ENCODE data around the gene VAMP4. TPM values are rescaled to one million over a fixed set of nuclear protein-coding genes. Genes with fewer than 3 reads are reported as not detected.

VAMP4 gene
- total RNA-seq, 1 donor from 2014 or later: 8.4 TPM

GRCh38 chr1:171743081-171743870 lies 1.4 kb upstream of the VAMP4 start:
- TF ChIP-seq CTCF (IDR thresholded peaks at IDR 0.05; ENCODE audit: partially characterized antibody, unreplicated experiment): no peak
- peaks cover 4% of the 10 kb centered on the region for H3K27me3 Mint-ChIP-seq (ENCODE audit: unreplicated experiment)

GRCh38 chr1:171742577-171742922 lies 685 bp upstream of the VAMP4 start:
- TF ChIP-seq CTCF (IDR thresholded peaks at IDR 0.05; ENCODE audit: partially characterized antibody, unreplicated experiment): no peak
- DNase-seq: peak; percentile 25
- H3K36me3 Mint-ChIP-seq (ENCODE audit: unreplicated experiment): no peaks in the 10 kb centered on the region

More at GRCh38 chr1:171743081-171743870, 1.4 kb upstream of the VAMP4 start:
- peaks cover 7% of the 10 kb centered on the region for H3K9me3 Mint-ChIP-seq (ENCODE audit: unreplicated experiment)
- DNase-seq: no peak
- H3K4me3 Mint-ChIP-seq (ENCODE audit: unreplicated experiment): peak overlapping the region; percentile 99
- H3K36me3 Mint-ChIP-seq (ENCODE audit: unreplicated experiment): no peaks in the 10 kb centered on the region
- peaks cover 22% of the 10 kb centered on the region for H3K4me1 Mint-ChIP-seq (ENCODE audit: low read depth, unreplicated experiment)
- H3K27ac Mint-ChIP-seq (ENCODE audit: unreplicated experiment): peak overlapping the region; percentile 99

GRCh38 chr1:171740987-171741871 lies 636 bp downstream of the VAMP4 start:
- TF ChIP-seq CTCF (IDR thresholded peaks at IDR 0.05; ENCODE audit: partially characterized antibody, unreplicated experiment): peak; percentile 22
- peaks cover 7% of the 10 kb centered on the region for H3K9me3 Mint-ChIP-seq (ENCODE audit: unreplicated experiment)
- peaks cover 22% of the 10 kb centered on the region for H3K4me1 Mint-ChIP-seq (ENCODE audit: low read depth, unreplicated experiment)
- peak overlapping the region; percentile 99 for H3K27ac Mint-ChIP-seq (ENCODE audit: unreplicated experiment)
- H3K36me3 Mint-ChIP-seq (ENCODE audit: unreplicated experiment): no peaks in the 10 kb centered on the region
- H3K27me3 Mint-ChIP-seq (ENCODE audit: unreplicated experiment): peaks cover 4% of the 10 kb centered on the region
- peak; percentile 29 for DNase-seq
- H3K4me3 Mint-ChIP-seq (ENCODE audit: unreplicated experiment): peak overlapping the region; percentile 99

More at GRCh38 chr1:171742577-171742922, 685 bp upstream of the VAMP4 start:
- Mint-ChIP-seq H3K27ac (ENCODE audit: unreplicated experiment) (peak overlapping the region; percentile 99), H3K4me1 (ENCODE audit: low read depth, unreplicated experiment) (peaks cover 22% of the 10 kb centered on the region), H3K27me3 (ENCODE audit: unreplicated experiment) (peaks cover 4% of the 10 kb centered on the region), H3K4me3 (ENCODE audit: unreplicated experiment) (peak overlapping the region; percentile 99), H3K9me3 (ENCODE audit: unreplicated experiment) (peaks cover 7% of the 10 kb centered on the region)

- Mint-ChIP-seq H3K36me3 (ENCODE audit: unreplicated experiment) (no peaks in the 10 kb centered on the region), H3K4me1 (ENCODE audit: low read depth, unreplicated experiment) (peaks cover 22% of the 10 kb centered on the region), H3K27ac (ENCODE audit: unreplicated experiment) (peak overlapping the region; percentile 28), H3K27me3 (ENCODE audit: unreplicated experiment) (peaks cover 4% of the 10 kb centered on the region), H3K4me3 (ENCODE audit: unreplicated experiment) (peak overlapping the region; percentile 99), H3K9me3 (ENCODE audit: unreplicated experiment) (peaks cover 7% of the 10 kb centered on the region)
- no peak for TF ChIP-seq CTCF (IDR thresholded peaks at IDR 0.05; ENCODE audit: partially characterized antibody, unreplicated experiment)
- DNase-seq: no peak
Measured at GRCh38 chr1:171740356-171740863, 1.5 kb downstream of the VAMP4 start.
